Suprapubic skin (tissue), 4 donors: ENCODE measurements around the gene VWDE. TPM values are rescaled to one million over a fixed set of nuclear protein-coding genes. Genes with fewer than 3 reads are reported as not detected.

ENCODE experiments used
- DNase-seq, 2 donors: peaks; one replicate each; pipeline ENCODE4 v3.0.0-alpha.2; 2019; ENCODE audit warnings: low spot score in 2 of 2
- H3K27ac ChIP-seq: fragments of 200-600 bp; sonication (generic); one replicate; pipeline ENCODE4 v1.5.1; 2019
- H3K27me3 ChIP-seq: fragments of 200-600 bp; sonication (generic); one replicate; pipeline ENCODE4 v1.5.1; 2019
- H3K36me3 ChIP-seq: fragments of 200-600 bp; sonication (generic); one replicate; pipeline ENCODE4 v1.5.1; 2019
- H3K4me1 ChIP-seq: fragments of 200-600 bp; sonication (generic); one replicate; pipeline ENCODE4 v1.5.1; 2019
- H3K4me3 ChIP-seq: fragments of 200-600 bp; sonication (generic); one replicate; pipeline ENCODE4 v1.5.1; 2019; ENCODE audit warnings: mild to moderate bottlenecking
- H3K9me3 ChIP-seq: fragments of 200-600 bp; sonication (generic); one replicate; pipeline ENCODE4 v1.5.1; 2019
- CTCF ChIP-seq, 2 donors: fragments of 200-600 bp in 1 of 2; fragments of 450-650 bp in 1 of 2; sonication (generic) in 1 of 2; IDR thresholded peaks; one replicate each; pipeline ENCODE4 v1.5.1; 2016 to 2019; ENCODE audit warnings: antibody characterized with exemption in 2 of 2, mild to moderate bottlenecking in 1 of 2, moderate library complexity in 1 of 2
- EP300 ChIP-seq: sonication (generic); formaldehyde crosslinking; IDR thresholded peaks from one replicate; pipeline ENCODE4 v1.6.1; 2017; ENCODE audit warnings: antibody characterized with exemption
- POLR2A ChIP-seq, 2 donors: fragments of 450-650 bp; IDR thresholded peaks; one replicate each; pipeline ENCODE4 v1.6.1; 2017; ENCODE audit warnings: antibody characterized with exemption in 2 of 2, mild to moderate bottlenecking in 2 of 2, moderate library complexity in 2 of 2
- POLR2AphosphoS5 ChIP-seq, 3 donors: sonication (generic); formaldehyde crosslinking; IDR thresholded peaks; one replicate each; pipeline ENCODE4 v1.6.1; 2017; ENCODE audit warnings: antibody characterized with exemption in 3 of 3
- WGBS: methylation state at CpG from one replicate; pipeline ENCODE4 v1.1.5; 2018; 5-methylcytosine and 5-hydroxymethylcytosine counted together
- total RNA-seq, 4 donors: library from RNA; depleted of rRNA; stranded (reverse); fragments of >200 nt; gene quantifications; one replicate each; pipeline ENCODE4 v1.1.0, GENCODE V29; 2016

VWDE gene
- total RNA-seq, 4 donors from 2014 or later, result 0.26 to 2.6 (median 0.51) TPM; not detected in 1

- TF ChIP-seq POLR2A (IDR thresholded peaks at IDR 0.05), result no peak
- TF ChIP-seq CTCF (IDR thresholded peaks at IDR 0.05), result no peak
- TF ChIP-seq EP300, result no peak
- no peak for TF ChIP-seq POLR2AphosphoS5 (IDR thresholded peaks at IDR 0.05)
- WGBS, result 30% methylated on average over 2 of the region's 2 CpGs
- no peaks in the 10 kb centered on the region for H3K36me3 ChIP-seq
Measured at GRCh38 chr7:12360948-12361347, 42.7 kb downstream of the VWDE start.

GRCh38 chr7:12358694-12359093 is 45.0 kb downstream of the VWDE start:
- Histone ChIP-seq H3K27me3 (no peaks in the 10 kb centered on the region), H3K4me3 (no peak overlapping the region), H3K4me1 (no peaks in the 10 kb centered on the region), H3K9me3 (no peaks in the 10 kb centered on the region), H3K36me3 (no peaks in the 10 kb centered on the region), H3K27ac (no peak overlapping the region)
- TF ChIP-seq POLR2AphosphoS5 (IDR thresholded peaks at IDR 0.05), result no peak
- no peak for TF ChIP-seq EP300
- no peak for TF ChIP-seq POLR2A (IDR thresholded peaks at IDR 0.05)
- TF ChIP-seq CTCF (IDR thresholded peaks at IDR 0.05), result no peak
- no peak for DNase-seq

More at GRCh38 chr7:12360948-12361347, 42.7 kb downstream of the VWDE start:
- DNase-seq, result no peak
- Histone ChIP-seq H3K4me1 (no peaks in the 10 kb centered on the region), H3K4me3 (no peak overlapping the region), H3K27ac (no peak overlapping the region), H3K9me3 (no peaks in the 10 kb centered on the region), H3K27me3 (no peaks in the 10 kb centered on the region)

GRCh38 chr7:12357508-12357907 is 46.2 kb downstream of the VWDE start:
- 27% methylated on average over 1 of the region's 1 CpG for WGBS
- Histone ChIP-seq H3K36me3 (no peaks in the 10 kb centered on the region), H3K27ac (no peak overlapping the region), H3K4me3 (no peak overlapping the region), H3K27me3 (no peaks in the 10 kb centered on the region), H3K9me3 (no peaks in the 10 kb centered on the region), H3K4me1 (no peaks in the 10 kb centered on the region)
- TF ChIP-seq POLR2AphosphoS5 (IDR thresholded peaks at IDR 0.05) (no peak), POLR2A (IDR thresholded peaks at IDR 0.05) (no peak), CTCF (IDR thresholded peaks at IDR 0.05) (no peak), EP300 (no peak)
- no peak for DNase-seq

- no peaks in the 10 kb centered on the region for H3K9me3 ChIP-seq
- DNase-seq, result no peak
- no peaks in the 10 kb centered on the region for H3K27me3 ChIP-seq
- no peaks in the 10 kb centered on the region for H3K36me3 ChIP-seq
- TF ChIP-seq EP300 (no peak), POLR2AphosphoS5 (IDR thresholded peaks at IDR 0.05) (no peak), CTCF (IDR thresholded peaks at IDR 0.05) (no peak), POLR2A (IDR thresholded peaks at IDR 0.05) (no peak)
- H3K27ac ChIP-seq, result no peak overlapping the region
- 84% methylated on average over 4 of the region's 4 CpGs for WGBS
- H3K4me3 ChIP-seq, result no peak overlapping the region
- H3K4me1 ChIP-seq, result no peaks in the 10 kb centered on the region
Measured at GRCh38 chr7:12351843-12352242, 51.8 kb downstream of the VWDE start.

- no peak overlapping the region for H3K4me3 ChIP-seq
- no peak for TF ChIP-seq POLR2AphosphoS5 (IDR thresholded peaks at IDR 0.05)
- no peak for TF ChIP-seq POLR2A (IDR thresholded peaks at IDR 0.05)
- no peak for TF ChIP-seq CTCF (IDR thresholded peaks at IDR 0.05)
- TF ChIP-seq EP300, result no peak
- H3K27me3 ChIP-seq, result no peaks in the 10 kb centered on the region
- no peaks in the 10 kb centered on the region for H3K36me3 ChIP-seq
- WGBS, result 96% methylated on average over 3 of the region's 3 CpGs
- H3K27ac ChIP-seq, result no peak overlapping the region
- no peak for DNase-seq
- H3K4me1 ChIP-seq, result no peaks in the 10 kb centered on the region
- no peaks in the 10 kb centered on the region for H3K9me3 ChIP-seq
Measured at GRCh38 chr7:12350971-12351370, 52.7 kb downstream of the VWDE start.
